ENCODE data around the gene ZNF451.

ZNF451 gene

DNA sequence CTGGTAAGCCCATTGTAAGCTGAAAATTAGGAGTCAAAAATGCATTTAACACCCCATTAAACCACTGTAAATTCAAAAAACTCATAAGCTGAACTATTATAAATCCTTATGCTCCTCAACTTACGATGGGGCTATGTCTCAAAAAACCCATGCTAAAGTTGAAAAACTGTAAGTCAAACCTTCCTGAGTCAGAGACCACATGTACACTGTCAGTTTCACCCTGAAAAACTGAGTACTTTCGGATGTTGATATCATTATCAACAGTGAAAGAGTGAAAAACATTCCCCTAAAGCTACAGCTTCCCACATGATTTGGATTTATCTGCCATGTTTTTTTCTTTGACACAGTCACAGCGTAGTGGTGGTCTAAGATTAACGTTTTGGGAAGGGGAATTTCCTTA is 117.9 kb downstream of the ZNF451 start:
- no peak for DNase-seq (ENCODE audit: low read depth in 2 of 2)

GRCh38 chr6:57209030-57209429 is 119.0 kb downstream of the ZNF451 start:
- DNase-seq (ENCODE audit: low read depth in 2 of 2): no peak

DNA sequence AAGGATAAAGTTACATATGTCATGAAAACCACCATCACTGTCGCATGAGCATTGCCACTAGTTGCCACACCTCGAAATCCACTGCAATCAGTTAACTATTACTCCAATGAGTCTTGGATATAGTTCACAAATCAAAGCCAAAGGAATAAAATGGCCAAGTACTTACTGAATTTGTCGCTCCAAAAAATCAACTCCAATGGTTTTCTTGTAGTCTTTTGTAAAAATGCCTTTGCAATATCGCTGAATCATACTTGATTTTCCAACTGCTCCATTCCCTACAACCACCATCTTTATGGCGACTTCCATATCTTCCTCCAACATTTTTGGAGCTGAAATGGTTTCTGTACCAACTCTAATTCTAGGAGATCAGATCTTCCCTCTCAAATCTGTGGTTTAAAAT is 120.1 kb downstream of the ZNF451 start:
- no peak for DNase-seq (ENCODE audit: low read depth in 2 of 2)

- DNase-seq (ENCODE audit: low read depth in 2 of 2): no peak
These were observed 125.3 kb downstream of the ZNF451 start for GRCh38 chr6:57215260-57215659.

- no peak for DNase-seq (ENCODE audit: low read depth in 2 of 2)
These were observed 126.5 kb downstream of the ZNF451 start for GRCh38 chr6:57216235-57217101.

GRCh38 chr6:57217270-57217669 is 127.3 kb downstream of the ZNF451 start:
- no peak for DNase-seq (ENCODE audit: low read depth in 2 of 2)
